NB4 (cell line): ENCODE results near the gene C5orf15.

Experiments used
- DNase-seq: peaks from one replicate; pipeline ENCODE4 v3.0.0; 2010; ENCODE audit warnings: low read depth
- H3K4me3 ChIP-seq: one replicate; pipeline ENCODE4 v1.5.1; 2011; ENCODE audit warnings: mild to moderate bottlenecking, low read depth, low read length, moderate library complexity
- MYC ChIP-seq: IDR thresholded peaks from 2 replicates; pipeline ENCODE4 v1.6.1; 2011; ENCODE audit warnings: low read depth, low read length
- POLR2A ChIP-seq: IDR thresholded peaks from 2 replicates; pipeline ENCODE4 v1.6.1; 2011; ENCODE audit warnings: mild to moderate bottlenecking; ENCODE audit not compliant: insufficient read length; ENCODE audit errors: extremely low read depth
- TF ChIP-seq, protein P1 (sequence below): IDR thresholded peaks from 2 replicates; pipeline ENCODE4 v1.6.1; 2011; ENCODE audit warnings: low read depth, low read length
- TF ChIP-seq, protein P2 (sequence below): IDR thresholded peaks from one replicate; pipeline ENCODE4 v1.5.1; 2012; ENCODE audit warnings: low read depth, low read length

The C5orf15 gene

DNA sequence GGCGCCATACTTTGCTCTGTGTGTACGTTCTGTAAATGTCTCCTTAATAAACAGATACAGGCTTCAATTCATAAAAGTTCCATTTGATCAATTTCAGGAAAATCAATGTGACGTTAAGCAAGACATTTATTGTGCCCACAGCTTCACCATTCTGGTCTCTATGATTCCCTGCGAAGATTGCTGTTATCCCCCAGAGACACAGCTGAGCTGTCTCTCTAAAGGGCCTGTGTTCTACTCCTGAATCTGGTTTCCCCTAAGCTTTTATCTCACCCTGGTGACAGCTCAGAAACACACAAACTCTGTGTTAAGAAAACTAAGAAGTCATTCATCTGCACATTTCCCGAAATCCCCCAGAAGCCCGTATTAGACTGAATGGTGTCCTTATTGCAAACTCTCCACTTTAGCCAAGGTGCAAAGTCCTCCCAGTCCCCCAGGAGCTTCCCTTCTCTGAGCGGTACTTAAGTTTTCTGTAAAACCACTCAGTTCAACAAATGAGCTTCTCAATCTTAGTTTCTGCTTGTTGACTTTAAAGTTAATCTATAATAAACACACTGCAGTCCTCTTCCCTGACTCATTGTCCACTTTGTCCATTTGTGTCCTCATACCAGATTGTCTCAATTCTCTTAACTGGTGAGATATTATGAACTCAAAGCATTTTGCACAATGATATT lies 1.4 kb upstream of the C5orf15 start:
- H3K4me3 ChIP-seq: peak overlapping the region; percentile 75
- TF ChIP-seq POLR2A (no peak), MYC (no peak)
- TF ChIP-seq, protein P1, sequence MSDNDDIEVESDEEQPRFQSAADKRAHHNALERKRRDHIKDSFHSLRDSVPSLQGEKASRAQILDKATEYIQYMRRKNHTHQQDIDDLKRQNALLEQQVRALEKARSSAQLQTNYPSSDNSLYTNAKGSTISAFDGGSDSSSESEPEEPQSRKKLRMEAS: no peak
- TF ChIP-seq, protein P2, sequence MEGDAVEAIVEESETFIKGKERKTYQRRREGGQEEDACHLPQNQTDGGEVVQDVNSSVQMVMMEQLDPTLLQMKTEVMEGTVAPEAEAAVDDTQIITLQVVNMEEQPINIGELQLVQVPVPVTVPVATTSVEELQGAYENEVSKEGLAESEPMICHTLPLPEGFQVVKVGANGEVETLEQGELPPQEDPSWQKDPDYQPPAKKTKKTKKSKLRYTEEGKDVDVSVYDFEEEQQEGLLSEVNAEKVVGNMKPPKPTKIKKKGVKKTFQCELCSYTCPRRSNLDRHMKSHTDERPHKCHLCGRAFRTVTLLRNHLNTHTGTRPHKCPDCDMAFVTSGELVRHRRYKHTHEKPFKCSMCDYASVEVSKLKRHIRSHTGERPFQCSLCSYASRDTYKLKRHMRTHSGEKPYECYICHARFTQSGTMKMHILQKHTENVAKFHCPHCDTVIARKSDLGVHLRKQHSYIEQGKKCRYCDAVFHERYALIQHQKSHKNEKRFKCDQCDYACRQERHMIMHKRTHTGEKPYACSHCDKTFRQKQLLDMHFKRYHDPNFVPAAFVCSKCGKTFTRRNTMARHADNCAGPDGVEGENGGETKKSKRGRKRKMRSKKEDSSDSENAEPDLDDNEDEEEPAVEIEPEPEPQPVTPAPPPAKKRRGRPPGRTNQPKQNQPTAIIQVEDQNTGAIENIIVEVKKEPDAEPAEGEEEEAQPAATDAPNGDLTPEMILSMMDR: no peak
- peak; percentile 28 for DNase-seq

DNA sequence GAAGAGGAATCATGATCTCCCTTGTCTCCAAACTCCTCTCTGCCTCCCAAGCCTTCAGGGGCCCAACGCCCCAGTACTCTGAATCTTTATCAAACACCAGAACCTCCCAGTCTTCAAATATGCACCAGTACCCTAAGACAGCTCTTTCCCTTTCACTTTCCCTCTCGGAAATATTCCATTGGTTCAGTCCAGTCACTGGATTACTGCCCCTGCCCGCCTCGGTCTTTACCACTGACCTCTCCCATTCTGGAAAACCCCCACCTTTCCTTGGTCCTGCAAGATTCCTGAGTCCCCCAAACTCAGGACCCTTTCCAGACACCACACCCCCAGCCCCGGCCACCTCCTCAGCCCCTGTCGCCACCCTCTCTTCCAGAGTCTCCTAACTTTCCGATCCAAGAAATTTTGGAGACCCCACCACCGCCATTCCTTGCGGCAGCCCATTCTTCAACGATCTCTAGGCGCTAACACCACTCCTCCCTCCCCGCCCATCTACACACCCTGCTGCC lies 674 bp downstream of the C5orf15 start:
- peak overlapping the region; percentile 75 for H3K4me3 ChIP-seq
- DNase-seq: no peak
- TF ChIP-seq, protein P2: no peak
- TF ChIP-seq POLR2A (no peak), MYC (no peak)
- TF ChIP-seq, protein P1: no peak

DNA sequence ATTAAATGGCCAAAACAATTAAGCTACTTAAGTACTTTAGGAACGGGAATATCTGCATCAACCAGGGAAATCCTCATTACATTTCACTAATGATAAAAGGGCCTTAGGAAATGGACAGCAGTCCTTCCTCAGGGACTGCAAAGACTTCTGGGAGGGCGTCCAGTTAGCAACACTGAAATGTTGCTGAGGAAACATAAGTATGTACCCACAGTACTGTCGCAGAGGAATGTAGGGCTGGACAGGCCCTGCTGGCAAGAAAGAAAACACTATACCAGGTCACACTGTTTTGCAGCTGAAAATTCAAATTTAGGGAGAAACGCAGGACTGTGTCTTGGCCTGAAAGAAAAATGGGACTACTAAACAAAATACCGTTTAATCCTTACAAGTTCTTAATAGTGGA lies 1.3 kb downstream of the C5orf15 start:
- DNase-seq: no peak
- TF ChIP-seq, protein P1: no peak
- TF ChIP-seq POLR2A (no peak), MYC (no peak)
- TF ChIP-seq, protein P2: no peak
- peak overlapping the region; percentile 75 for H3K4me3 ChIP-seq

DNA sequence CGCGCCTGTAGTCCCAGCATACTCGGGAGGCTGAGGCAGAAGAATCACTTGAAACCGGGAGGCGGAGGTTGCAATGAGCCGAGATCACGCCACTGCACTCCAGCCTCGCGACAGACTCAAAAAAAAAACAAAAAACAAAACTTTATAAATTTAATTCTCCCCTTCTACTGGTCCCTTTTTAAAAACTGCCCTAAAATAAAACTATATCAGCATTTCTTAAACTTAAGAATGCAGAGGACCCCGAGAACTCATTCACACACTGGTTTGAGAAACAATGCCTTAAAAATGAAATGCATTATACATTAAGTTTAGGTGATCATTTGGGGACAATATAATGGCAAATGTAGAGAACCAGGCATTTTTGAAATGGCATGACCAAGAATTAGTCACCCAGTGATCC lies 2.3 kb downstream of the C5orf15 start:
- no peak for DNase-seq
- TF ChIP-seq POLR2A (no peak), MYC (no peak)
- TF ChIP-seq, protein P1: no peak
- TF ChIP-seq, protein P2: no peak
- H3K4me3 ChIP-seq: no peak overlapping the region

DNA sequence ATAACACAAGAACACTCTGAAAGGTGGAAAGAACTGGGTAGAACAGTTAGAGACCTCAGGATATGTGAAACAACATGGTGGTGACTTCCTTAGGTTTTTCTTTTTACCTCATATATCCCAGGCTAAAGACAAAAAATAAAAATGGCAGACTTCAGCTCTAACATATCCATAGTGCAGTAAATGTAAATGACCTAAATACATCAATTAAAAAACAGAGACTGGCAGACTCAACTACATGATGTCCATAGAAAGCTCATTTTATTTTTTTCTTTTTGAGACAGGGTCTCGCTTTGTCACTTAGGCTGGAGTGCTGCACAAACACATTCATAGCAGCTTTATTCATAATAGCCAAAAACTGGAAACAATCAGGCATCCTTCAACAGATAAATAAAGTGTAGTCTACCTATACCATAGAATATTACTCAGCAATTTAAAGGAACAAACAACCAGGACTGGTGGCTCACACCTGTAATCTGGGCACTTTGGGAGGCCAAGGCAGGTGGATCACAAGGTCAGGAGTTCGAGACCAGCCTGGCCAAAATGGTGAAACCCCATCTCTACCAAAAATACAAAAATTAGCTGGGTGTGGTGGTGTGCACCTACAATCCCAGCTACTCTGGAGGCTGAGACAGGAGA lies 4.8 kb downstream of the C5orf15 start:
- TF ChIP-seq, protein P1: no peak
- TF ChIP-seq POLR2A (no peak), MYC (no peak)
- TF ChIP-seq, protein P2: no peak
- no peak for DNase-seq
- H3K4me3 ChIP-seq: no peak overlapping the region
